ENCODE data around the gene ARHGAP24.

The ARHGAP24 gene

GRCh38 chr4:85747882-85748491 lies 273.0 kb downstream of the ARHGAP24 start:
- peak; percentile 17 for DNase-seq

GRCh38 chr4:85748654-85749053 lies 273.7 kb downstream of the ARHGAP24 start:
- DNase-seq, result no peak

- DNase-seq, result no peak
Measured at GRCh38 chr4:85751866-85752265, 276.9 kb downstream of the ARHGAP24 start.

- DNase-seq, result no peak
Measured at GRCh38 chr4:85755285-85755684, 280.3 kb downstream of the ARHGAP24 start.

GRCh38 chr4:85756938-85757337 lies 282.0 kb downstream of the ARHGAP24 start:
- no peak for DNase-seq

- DNase-seq, result no peak
Measured at GRCh38 chr4:85759388-85759787, 284.4 kb downstream of the ARHGAP24 start.

- no peak for DNase-seq
Measured at GRCh38 chr4:85760511-85760910, 285.6 kb downstream of the ARHGAP24 start.

GRCh38 chr4:85761803-85762528 lies 287.0 kb downstream of the ARHGAP24 start:
- DNase-seq, result no peak

- no peak for DNase-seq
Measured at GRCh38 chr4:85762529-85762871, 287.6 kb downstream of the ARHGAP24 start.

- no peak for DNase-seq
Measured at GRCh38 chr4:85763202-85763601, 288.3 kb downstream of the ARHGAP24 start.

- DNase-seq, result no peak
Measured at GRCh38 chr4:85767649-85768048, 292.7 kb downstream of the ARHGAP24 start.

GRCh38 chr4:85769009-85769408 lies 294.1 kb downstream of the ARHGAP24 start:
- no peak for DNase-seq

- no peak for DNase-seq
Measured at GRCh38 chr4:85772470-85772869, 297.5 kb downstream of the ARHGAP24 start.

GRCh38 chr4:85773372-85773771 lies 298.4 kb downstream of the ARHGAP24 start:
- DNase-seq, result no peak

- DNase-seq, result no peak
Measured at GRCh38 chr4:85774000-85774399, 299.1 kb downstream of the ARHGAP24 start.

GRCh38 chr4:85774489-85774888 lies 299.5 kb downstream of the ARHGAP24 start:
- DNase-seq, result no peak

- DNase-seq, result no peak
Measured at GRCh38 chr4:85776096-85776495, 301.1 kb downstream of the ARHGAP24 start.

GRCh38 chr4:85776579-85776978 lies 301.6 kb downstream of the ARHGAP24 start:
- no peak for DNase-seq

- DNase-seq, result no peak
Measured at GRCh38 chr4:85777908-85778631, 303.1 kb downstream of the ARHGAP24 start.

- no peak for DNase-seq
Measured at GRCh38 chr4:85778632-85779131, 303.7 kb downstream of the ARHGAP24 start.

GRCh38 chr4:85779165-85779564 lies 304.2 kb downstream of the ARHGAP24 start:
- no peak for DNase-seq

- no peak for DNase-seq
Measured at GRCh38 chr4:85780664-85781063, 305.7 kb downstream of the ARHGAP24 start.

- no peak for DNase-seq
Measured at GRCh38 chr4:85783483-85783882, 308.5 kb downstream of the ARHGAP24 start.

- no peak for DNase-seq
Measured at GRCh38 chr4:85783900-85784299, 308.9 kb downstream of the ARHGAP24 start.

All from CD4-positive, alpha-beta T cell treated with Interleukin-4 for 4 hours (primary cell).